GM18870 (cell line): Measurements from ENCODE around the gene THYN1.
"Not testable (repeated sequence)": the region's sequence is repeated elsewhere in the genome, so short reads cannot be mapped to it uniquely, and the experiment has no call there.

Experiments
- ATAC-seq: cut with Tn5 transposase; IDR thresholded peaks from one replicate; pipeline ENCODE4 v1.9.1; 2021; ENCODE audit warnings: moderate library complexity; ENCODE audit not compliant: unreplicated experiment

THYN1 gene

GRCh38 chr11:134275534-134276395, 22.6 kb upstream of the THYN1 start, which contains the start of gene GLB1L3:
Gene GLB1L3 (plus strand): TSS chr11:134276379. CDS start chr11:134276741, 362 bp downstream.
- no peak for ATAC-seq

GRCh38 chr11:134275188-134275533, 22.0 kb upstream of the THYN1 start:
- no peak for ATAC-seq

GRCh38 chr11:134273317-134273712, 20.2 kb upstream of the THYN1 start:
- no peak for ATAC-seq

DNA sequence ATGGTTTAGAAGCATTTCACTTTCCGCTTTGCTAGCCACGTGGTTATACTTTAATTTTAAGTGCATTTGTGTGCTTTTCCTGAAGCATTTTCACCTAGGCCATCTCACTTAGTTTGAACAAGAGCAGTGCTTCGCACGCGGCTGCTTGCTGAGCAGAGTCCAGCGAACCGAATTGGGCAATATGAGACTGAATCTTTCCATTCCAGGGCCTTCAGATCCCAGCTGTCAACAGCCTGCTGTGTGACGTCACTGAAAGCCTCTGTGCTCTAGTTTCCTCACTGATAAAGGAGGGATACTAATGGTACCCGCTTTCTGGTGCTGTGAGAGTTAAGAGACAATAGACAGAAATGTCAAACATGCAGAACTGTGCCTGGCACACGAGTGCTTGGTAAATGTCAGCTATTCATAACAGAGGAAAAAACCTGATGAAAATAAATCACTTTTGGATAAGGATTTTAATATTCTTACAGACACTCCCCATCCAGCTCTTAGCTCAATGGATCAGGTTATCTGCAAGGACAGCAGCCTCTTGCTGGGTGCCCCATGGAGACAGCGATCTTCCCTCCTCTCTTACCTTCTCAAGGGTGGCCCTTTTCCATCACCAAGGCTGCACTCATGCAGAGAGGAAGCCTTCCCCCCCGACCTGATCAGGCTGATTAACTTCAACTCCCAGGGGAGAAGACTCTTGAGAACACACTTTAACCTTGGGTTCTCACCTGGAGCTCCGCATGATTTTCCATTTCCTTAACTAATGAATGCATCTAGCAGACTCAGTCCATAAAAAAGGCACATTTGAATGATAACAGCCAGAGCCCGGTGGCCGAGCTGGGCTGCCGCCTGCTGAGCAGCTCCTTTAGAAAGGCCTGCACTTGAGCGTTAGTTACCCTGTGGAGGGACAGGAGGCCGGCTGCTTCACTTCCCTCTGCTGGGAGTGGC, 19.5 kb upstream of the THYN1 start:
- ATAC-seq: no peak

- ATAC-seq: no peak
Observed at GRCh38 chr11:134271978-134272377, 18.8 kb upstream of the THYN1 start.

- ATAC-seq: no peak
Observed at GRCh38 chr11:134270250-134270714, 17.1 kb upstream of the THYN1 start.

- no peak for ATAC-seq
Observed at GRCh38 chr11:134267966-134268365, 14.8 kb upstream of the THYN1 start.

GRCh38 chr11:134267461-134267860, 14.3 kb upstream of the THYN1 start:
- no peak for ATAC-seq

- no peak for ATAC-seq
Observed at GRCh38 chr11:134266841-134267251, 13.7 kb upstream of the THYN1 start.

GRCh38 chr11:134266440-134266839, 13.3 kb upstream of the THYN1 start:
- no peak for ATAC-seq

DNA sequence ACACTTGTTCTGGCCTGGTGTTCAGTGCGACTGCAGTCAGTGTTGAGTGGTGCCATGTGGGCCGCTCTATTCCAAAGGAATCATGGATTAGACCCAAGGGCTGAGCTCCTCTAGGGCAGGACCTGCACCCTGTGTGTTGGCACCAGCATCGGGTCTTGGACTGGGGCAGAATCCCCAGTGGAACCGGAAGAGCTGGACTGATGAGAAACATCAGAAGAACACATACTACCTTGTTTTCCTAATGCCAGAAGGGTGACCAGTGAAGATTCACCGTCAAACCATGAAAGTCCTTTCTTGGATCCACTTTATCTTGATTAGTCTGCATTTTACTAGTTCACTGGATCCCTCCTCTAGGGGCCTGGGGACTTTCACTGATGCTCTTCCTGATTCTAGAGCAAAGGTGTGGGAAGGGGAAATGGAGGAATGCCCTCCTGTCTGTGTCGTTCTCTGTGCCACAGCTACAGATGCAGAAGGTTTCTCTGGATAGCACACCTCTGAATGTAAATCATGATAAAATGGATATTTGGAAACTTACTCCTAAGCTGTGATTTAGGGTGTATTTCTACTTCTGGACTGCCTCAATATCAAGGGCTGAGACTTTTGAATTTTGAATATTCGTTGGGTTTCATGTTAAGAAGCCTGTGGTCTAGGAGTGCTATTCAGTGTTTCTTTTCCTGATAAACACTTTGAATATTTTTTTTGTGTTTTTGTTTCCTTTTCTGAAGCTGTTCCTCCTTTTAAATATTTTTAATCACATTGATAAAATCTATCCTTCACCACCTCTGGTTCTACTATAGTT, 12.0 kb upstream of the THYN1 start:
- no peak for ATAC-seq

GRCh38 chr11:134261626-134262488, 8.7 kb upstream of the THYN1 start:
- no peak for ATAC-seq

- no peak for ATAC-seq
Observed at GRCh38 chr11:134260983-134261382, 7.8 kb upstream of the THYN1 start.

DNA sequence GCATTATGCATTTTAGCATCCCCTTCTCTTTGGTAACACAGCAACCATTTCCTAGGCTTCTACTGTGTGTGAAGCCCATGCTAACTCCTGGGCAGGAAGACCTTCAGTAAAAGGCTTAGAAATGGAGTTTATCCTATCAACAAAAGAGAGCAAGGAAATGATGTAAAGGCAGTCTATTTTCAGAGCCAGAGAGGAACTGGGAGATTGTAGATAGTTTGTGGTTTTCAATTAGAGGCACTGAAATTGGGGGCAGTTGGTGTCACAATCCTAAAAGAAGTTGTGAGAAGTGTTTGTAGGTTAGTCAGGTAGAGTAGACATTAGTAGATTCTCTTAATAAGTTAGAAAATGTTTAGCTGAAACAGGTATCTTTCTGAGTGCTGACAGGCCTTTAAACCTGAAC, 7.4 kb upstream of the THYN1 start:
- ATAC-seq: no peak

- ATAC-seq: no peak
Observed at GRCh38 chr11:134258577-134258976, 5.4 kb upstream of the THYN1 start.

GRCh38 chr11:134257101-134257500, 3.9 kb upstream of the THYN1 start:
- ATAC-seq: no peak

DNA sequence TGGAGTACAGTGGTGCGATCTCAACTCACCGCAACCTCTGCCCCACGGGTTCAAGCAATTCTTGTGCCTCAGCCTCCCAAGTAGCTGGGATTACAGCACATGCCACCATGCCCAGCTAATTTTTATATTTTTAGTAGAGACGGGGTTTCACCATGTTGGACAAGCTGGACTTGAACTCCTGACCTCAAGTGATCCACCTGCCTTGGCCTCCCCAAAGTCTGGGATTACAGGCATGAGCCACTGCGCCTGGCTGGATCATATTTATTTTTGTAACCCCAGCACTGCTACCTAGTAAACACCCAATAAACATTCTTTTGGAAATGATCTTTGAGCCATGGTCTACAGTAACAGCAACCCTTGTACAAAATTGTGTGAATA, 2.0 kb upstream of the THYN1 start:
- ATAC-seq: not testable (repeated sequence)

DNA sequence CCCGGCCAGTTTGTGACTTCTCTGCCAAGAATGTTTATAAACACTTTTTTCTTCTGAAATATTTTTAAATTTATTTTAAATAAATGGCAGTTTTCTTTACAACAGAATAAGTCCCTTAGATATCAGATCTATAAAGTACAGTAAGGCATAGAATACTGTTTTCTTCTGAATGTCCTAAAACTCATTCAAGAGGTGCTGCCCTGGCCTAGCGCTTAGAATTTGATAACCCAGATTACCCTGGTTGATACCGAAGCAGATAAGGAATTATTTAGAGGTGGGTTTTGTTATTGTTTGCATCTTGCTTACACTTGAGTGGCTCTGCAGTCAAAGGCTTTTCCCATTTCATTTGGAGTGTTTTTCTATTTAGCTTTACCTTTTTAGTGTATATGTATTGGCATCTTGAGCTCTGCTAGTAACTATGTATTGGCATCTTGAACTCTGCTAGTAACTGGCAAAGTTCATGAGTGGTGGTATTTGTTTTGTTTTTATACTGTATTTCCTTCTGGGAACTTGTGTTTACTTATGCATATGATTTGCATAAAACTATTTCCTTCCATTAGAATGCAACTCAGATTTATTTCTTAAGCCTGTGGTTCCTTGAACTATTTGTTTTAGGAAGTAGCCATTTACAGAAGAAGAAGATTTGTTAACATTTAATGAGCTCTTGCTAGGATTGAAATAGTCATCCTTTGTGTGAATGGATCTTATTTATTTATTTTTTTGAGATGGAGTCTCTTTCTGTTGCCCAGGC, 1.5 kb upstream of the THYN1 start:
- ATAC-seq: no peak
